AG09319 (cell line): ENCODE measurements around the gene FAM120B.

Experiments used
- DNase-seq: peaks from one replicate; pipeline ENCODE4 v3.0.0-alpha.2; 2010; ENCODE audit warnings: low read depth; ENCODE audit errors: extremely low read depth
- TF ChIP-seq, protein P1 (sequence below): IDR thresholded peaks from 2 replicates; pipeline ENCODE4 v1.5.1; 2011; ENCODE audit warnings: low read depth, mild to moderate bottlenecking, inconsistent platforms, low read length, moderate library complexity

FAM120B gene

DNA sequence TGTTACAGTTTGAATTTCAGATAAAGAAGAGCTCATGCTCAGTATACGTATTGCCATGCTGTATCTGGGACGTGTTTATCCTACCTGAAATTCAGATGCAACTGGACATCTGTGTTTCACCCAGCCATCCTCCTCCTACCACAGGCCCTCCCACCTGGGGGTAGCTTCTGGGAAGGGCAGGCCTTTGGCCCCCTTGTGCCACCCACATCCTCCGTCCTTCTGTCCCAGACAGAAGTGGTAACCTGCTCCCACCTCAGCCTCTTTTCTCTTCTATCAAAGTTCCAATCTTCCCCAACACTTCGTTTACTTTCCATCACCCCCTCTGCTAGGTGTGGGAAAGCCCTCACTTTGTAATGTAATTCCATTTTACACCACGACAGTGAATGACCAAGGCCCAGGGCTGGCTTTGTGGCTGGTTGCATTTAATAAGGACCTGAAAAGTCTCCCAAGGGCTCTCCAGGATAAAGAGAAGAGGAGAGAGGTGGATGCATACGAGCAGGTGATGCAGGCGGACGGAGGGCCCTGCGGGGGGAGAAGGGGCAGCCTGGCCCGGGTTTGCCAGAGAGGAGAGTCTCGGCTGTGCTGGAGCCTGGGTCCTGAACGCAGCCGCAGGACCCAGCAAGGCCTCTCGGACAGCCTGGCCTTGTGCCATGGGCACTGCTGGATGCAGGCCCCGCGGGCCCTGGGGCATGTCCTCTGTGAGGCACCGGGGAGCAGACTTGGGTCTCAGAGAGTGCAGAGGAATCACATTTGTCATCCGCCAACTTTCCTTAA is 148.1 kb downstream of the FAM120B start:
- TF ChIP-seq, protein P1, sequence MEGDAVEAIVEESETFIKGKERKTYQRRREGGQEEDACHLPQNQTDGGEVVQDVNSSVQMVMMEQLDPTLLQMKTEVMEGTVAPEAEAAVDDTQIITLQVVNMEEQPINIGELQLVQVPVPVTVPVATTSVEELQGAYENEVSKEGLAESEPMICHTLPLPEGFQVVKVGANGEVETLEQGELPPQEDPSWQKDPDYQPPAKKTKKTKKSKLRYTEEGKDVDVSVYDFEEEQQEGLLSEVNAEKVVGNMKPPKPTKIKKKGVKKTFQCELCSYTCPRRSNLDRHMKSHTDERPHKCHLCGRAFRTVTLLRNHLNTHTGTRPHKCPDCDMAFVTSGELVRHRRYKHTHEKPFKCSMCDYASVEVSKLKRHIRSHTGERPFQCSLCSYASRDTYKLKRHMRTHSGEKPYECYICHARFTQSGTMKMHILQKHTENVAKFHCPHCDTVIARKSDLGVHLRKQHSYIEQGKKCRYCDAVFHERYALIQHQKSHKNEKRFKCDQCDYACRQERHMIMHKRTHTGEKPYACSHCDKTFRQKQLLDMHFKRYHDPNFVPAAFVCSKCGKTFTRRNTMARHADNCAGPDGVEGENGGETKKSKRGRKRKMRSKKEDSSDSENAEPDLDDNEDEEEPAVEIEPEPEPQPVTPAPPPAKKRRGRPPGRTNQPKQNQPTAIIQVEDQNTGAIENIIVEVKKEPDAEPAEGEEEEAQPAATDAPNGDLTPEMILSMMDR: no peak
- DNase-seq: no peak

DNA sequence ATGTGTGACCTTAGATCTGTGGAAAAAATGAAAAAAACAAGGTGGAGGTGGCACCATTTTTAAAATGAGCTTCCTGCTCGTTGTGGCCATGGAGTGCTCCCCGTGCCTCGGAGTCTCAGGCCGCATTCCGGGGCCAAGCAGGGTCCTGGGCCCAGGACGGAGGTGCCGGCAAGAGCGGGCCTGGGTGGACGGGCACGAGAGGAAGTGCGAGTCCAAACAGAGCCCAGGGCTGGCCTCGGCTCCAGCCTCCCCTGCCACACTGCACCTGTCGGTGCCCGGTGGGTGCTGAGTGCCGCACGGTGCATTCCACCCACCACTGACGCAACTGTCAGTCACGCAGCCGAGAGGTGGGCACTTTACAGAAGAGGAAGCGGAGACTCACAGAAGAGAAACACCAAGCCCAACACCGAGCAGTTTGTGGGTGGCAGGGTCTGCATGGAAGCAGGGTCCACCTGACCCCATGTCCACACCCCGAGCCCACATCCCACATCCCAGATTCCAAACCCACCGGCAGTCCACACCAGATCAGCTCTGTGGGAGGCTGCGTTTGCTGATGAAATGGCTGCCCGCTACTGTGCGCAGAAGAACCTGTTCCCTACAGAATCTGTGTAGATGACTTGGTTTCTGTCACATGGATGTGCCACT is 148.9 kb downstream of the FAM120B start:
- no peak for DNase-seq
- TF ChIP-seq, protein P1: no peak

DNA sequence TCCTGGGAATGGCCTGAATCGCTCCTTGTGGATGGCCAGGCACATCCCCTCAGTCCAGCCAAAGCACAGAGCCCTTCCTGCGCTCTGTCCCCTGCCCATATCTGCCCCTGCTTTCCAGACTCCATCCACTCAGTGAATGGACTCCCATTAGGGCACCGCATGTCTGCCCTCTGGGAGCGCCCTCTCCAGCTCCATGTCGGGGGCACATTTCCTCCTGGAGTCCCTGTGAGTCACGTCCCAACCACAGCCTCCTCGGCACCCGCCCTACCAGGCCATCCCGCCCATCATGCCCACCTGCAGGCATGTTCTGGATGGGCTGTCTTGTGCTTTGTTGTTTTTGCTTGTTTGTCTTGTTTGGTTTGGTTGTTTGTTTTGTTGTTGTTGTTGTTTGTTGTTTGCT is 149.8 kb downstream of the FAM120B start:
- DNase-seq: no peak
- TF ChIP-seq, protein P1: no peak
